Choroid plexus epithelial cell (primary cell): ENCODE results near the gene SUPT6H.

Source experiments
- DNase-seq: peaks from one replicate; pipeline ENCODE4 v3.0.0-alpha.2; 2010; ENCODE audit warnings: low read depth
- H3K4me3 ChIP-seq: 2 replicates; pipeline ENCODE4 v1.5.1; 2011; ENCODE audit warnings: low read depth, mild to moderate bottlenecking, control low read depth, low read length, moderate library complexity
- CTCF ChIP-seq: conservative IDR thresholded peaks from 2 replicates; pipeline ENCODE4 v1.5.1; 2011; ENCODE audit warnings: low read depth, mild to moderate bottlenecking, control low read depth, inconsistent platforms, low read length, moderate library complexity

The SUPT6H gene

DNA sequence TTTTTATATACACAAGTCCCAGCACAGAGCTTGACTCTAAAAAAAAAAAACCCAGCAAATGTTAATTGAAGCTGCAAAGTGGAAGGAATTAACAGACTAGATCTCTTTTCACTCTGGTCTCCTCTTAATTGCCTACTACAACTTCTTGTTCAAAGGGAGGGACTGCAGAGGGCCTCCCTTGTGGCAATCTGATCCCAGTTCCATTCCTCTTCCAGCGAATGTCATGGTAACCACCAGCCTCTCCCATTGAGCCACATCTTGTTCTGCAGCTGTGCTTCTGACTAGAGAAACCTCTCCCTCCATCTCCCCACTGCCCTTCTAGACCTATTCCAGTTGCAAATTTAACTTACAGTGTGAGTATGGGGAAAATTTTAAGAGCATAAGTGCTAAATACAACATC, 5.9 kb downstream of the SUPT6H start:
- no peak overlapping the region for H3K4me3 ChIP-seq
- DNase-seq, result no peak
- no peak for TF ChIP-seq CTCF

GRCh38 chr17:28669918-28670317, 7.9 kb downstream of the SUPT6H start:
- no peak for TF ChIP-seq CTCF
- no peak overlapping the region for H3K4me3 ChIP-seq
- no peak for DNase-seq

DNA sequence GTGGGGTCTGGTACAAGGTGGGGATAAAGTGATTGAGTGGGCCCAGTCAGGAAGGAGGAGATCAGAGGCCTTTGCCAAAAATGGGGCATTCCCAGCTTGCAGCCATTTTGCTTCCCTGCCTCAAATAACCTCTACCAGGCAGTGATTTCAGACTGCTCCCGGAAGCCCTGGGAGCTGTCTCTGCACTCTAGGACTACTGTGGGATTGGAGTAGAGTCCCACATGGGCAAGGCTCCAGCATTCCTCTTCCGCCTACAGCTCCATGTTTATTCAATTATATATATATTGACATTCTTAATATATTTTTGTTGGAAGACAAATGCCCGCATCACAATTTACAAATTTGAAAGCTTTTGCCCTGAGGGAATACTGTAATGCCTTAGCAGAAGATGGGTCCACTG, 13.5 kb downstream of the SUPT6H start:
- no peak overlapping the region for H3K4me3 ChIP-seq
- TF ChIP-seq CTCF, result no peak
- no peak for DNase-seq

- no peak overlapping the region for H3K4me3 ChIP-seq
- TF ChIP-seq CTCF, result peak; percentile 48
- DNase-seq, result no peak
Measured at GRCh38 chr17:28675980-28676379, 14.0 kb downstream of the SUPT6H start.

GRCh38 chr17:28682655-28683054, 20.6 kb downstream of the SUPT6H start:
- TF ChIP-seq CTCF, result no peak
- H3K4me3 ChIP-seq, result no peak overlapping the region
- DNase-seq, result no peak

GRCh38 chr17:28684963-28685362, 23.0 kb downstream of the SUPT6H start:
- H3K4me3 ChIP-seq, result no peak overlapping the region
- peak; percentile 7 for TF ChIP-seq CTCF
- peak; percentile 43 for DNase-seq

DNA sequence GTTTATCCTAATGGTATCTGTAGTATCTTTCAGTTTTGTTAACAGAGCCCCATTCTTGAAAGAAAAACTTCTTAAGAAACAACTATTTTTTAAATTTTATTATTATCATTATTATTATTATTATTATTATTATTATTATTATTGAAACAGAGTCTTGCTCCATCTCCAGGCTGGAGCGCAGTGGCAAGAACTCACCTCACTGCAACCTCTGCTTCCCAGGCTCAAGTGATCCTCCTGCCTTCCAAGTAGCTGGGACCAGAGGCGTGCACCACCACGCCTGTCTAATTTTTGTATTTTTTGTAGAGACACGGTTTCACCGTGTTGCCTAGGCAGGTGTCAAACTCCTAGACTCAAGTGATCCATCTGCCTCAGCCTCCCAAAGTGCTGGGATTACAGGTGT, 23.4 kb downstream of the SUPT6H start:
- no peak for TF ChIP-seq CTCF
- DNase-seq, result no peak
- no peak overlapping the region for H3K4me3 ChIP-seq
